ENCODE data around the gene CACNA1C.

Gene CACNA1C

GRCh38 chr12:2586156-2587038 lies 533.6 kb downstream of the CACNA1C start:
- WGBS, 2 experiments = 50 to 56% methylated on average over 12 of the region's 12 CpGs
- Histone ChIP-seq H3K4me1 (ENCODE audit: control insufficient read depth, insufficient read depth, low read length) (no peaks in the 10 kb centered on the region), H3K27ac (ENCODE audit: insufficient read depth, low read depth, low read length, poor library complexity, severe bottlenecking) (no peak overlapping the region), H3K9me3 (ENCODE audit: control insufficient read depth, low read length) (no peaks in the 10 kb centered on the region), H3K4me3 (ENCODE audit: insufficient read depth, low read depth, low read length) (no peak overlapping the region), H3K36me3 (ENCODE audit: control insufficient read depth, insufficient read depth, low read length) (no peaks in the 10 kb centered on the region), H3K27me3 (ENCODE audit: control insufficient read depth, insufficient read depth, low read length, poor library complexity, severe bottlenecking) (peaks cover 36% of the 10 kb centered on the region)

- no peaks in the 10 kb centered on the region for H3K9me3 ChIP-seq (ENCODE audit: control insufficient read depth, low read length)
- H3K27me3 ChIP-seq (ENCODE audit: control insufficient read depth, insufficient read depth, low read length, poor library complexity, severe bottlenecking) = peaks cover 21% of the 10 kb centered on the region
- 88 to 90% methylated on average over 7 of the region's 7 CpGs for WGBS, 2 experiments
- no peak overlapping the region for H3K27ac ChIP-seq (ENCODE audit: insufficient read depth, low read depth, low read length, poor library complexity, severe bottlenecking)
- H3K36me3 ChIP-seq (ENCODE audit: control insufficient read depth, insufficient read depth, low read length) = no peaks in the 10 kb centered on the region
- no peak overlapping the region for H3K4me3 ChIP-seq (ENCODE audit: insufficient read depth, low read depth, low read length)
- H3K4me1 ChIP-seq (ENCODE audit: control insufficient read depth, insufficient read depth, low read length) = no peaks in the 10 kb centered on the region
These were observed 535.6 kb downstream of the CACNA1C start for GRCh38 chr12:2588345-2588744.

GRCh38 chr12:2589381-2589780 lies 536.6 kb downstream of the CACNA1C start:
- Histone ChIP-seq H3K9me3 (ENCODE audit: control insufficient read depth, low read length) (no peaks in the 10 kb centered on the region), H3K36me3 (ENCODE audit: control insufficient read depth, insufficient read depth, low read length) (no peaks in the 10 kb centered on the region), H3K27ac (ENCODE audit: insufficient read depth, low read depth, low read length, poor library complexity, severe bottlenecking) (no peak overlapping the region), H3K27me3 (ENCODE audit: control insufficient read depth, insufficient read depth, low read length, poor library complexity, severe bottlenecking) (peaks cover 11% of the 10 kb centered on the region), H3K4me1 (ENCODE audit: control insufficient read depth, insufficient read depth, low read length) (no peaks in the 10 kb centered on the region), H3K4me3 (ENCODE audit: insufficient read depth, low read depth, low read length) (no peak overlapping the region)
- 91 to 94% methylated on average over 11 of the region's 11 CpGs for WGBS, 2 experiments

- Histone ChIP-seq H3K36me3 (ENCODE audit: control insufficient read depth, insufficient read depth, low read length) (no peaks in the 10 kb centered on the region), H3K4me3 (ENCODE audit: insufficient read depth, low read depth, low read length) (no peak overlapping the region), H3K9me3 (ENCODE audit: control insufficient read depth, low read length) (no peaks in the 10 kb centered on the region), H3K27ac (ENCODE audit: insufficient read depth, low read depth, low read length, poor library complexity, severe bottlenecking) (no peak overlapping the region), H3K27me3 (ENCODE audit: control insufficient read depth, insufficient read depth, low read length, poor library complexity, severe bottlenecking) (no peaks in the 10 kb centered on the region), H3K4me1 (ENCODE audit: control insufficient read depth, insufficient read depth, low read length) (no peaks in the 10 kb centered on the region)
- 95% methylated on average over 5 of the region's 5 CpGs for WGBS, 2 experiments
These were observed 540.3 kb downstream of the CACNA1C start for GRCh38 chr12:2593045-2593444.

- H3K27ac ChIP-seq (ENCODE audit: insufficient read depth, low read depth, low read length, poor library complexity, severe bottlenecking) = no peak overlapping the region
- H3K27me3 ChIP-seq (ENCODE audit: control insufficient read depth, insufficient read depth, low read length, poor library complexity, severe bottlenecking) = no peaks in the 10 kb centered on the region
- no peaks in the 10 kb centered on the region for H3K36me3 ChIP-seq (ENCODE audit: control insufficient read depth, insufficient read depth, low read length)
- H3K4me1 ChIP-seq (ENCODE audit: control insufficient read depth, insufficient read depth, low read length) = peaks cover 6% of the 10 kb centered on the region
- no peak overlapping the region for H3K4me3 ChIP-seq (ENCODE audit: insufficient read depth, low read depth, low read length)
- H3K9me3 ChIP-seq (ENCODE audit: control insufficient read depth, low read length) = no peaks in the 10 kb centered on the region
- WGBS, 2 experiments = 92 to 94% methylated on average over 6 of the region's 6 CpGs
These were observed 543.7 kb downstream of the CACNA1C start for GRCh38 chr12:2596441-2596840.

GRCh38 chr12:2605301-2605700 lies 552.5 kb downstream of the CACNA1C start:
- 89 to 93% methylated on average over 8 of the region's 8 CpGs for WGBS, 2 experiments
- H3K36me3 ChIP-seq (ENCODE audit: control insufficient read depth, insufficient read depth, low read length) = no peaks in the 10 kb centered on the region
- no peak overlapping the region for H3K27ac ChIP-seq (ENCODE audit: insufficient read depth, low read depth, low read length, poor library complexity, severe bottlenecking)
- H3K4me3 ChIP-seq (ENCODE audit: insufficient read depth, low read depth, low read length) = no peak overlapping the region
- peaks cover 6% of the 10 kb centered on the region for H3K4me1 ChIP-seq (ENCODE audit: control insufficient read depth, insufficient read depth, low read length)
- no peaks in the 10 kb centered on the region for H3K9me3 ChIP-seq (ENCODE audit: control insufficient read depth, low read length)
- no peaks in the 10 kb centered on the region for H3K27me3 ChIP-seq (ENCODE audit: control insufficient read depth, insufficient read depth, low read length, poor library complexity, severe bottlenecking)

GRCh38 chr12:2606186-2606910 lies 553.6 kb downstream of the CACNA1C start:
- H3K27ac ChIP-seq (ENCODE audit: insufficient read depth, low read depth, low read length, poor library complexity, severe bottlenecking) = no peak overlapping the region
- no peaks in the 10 kb centered on the region for H3K27me3 ChIP-seq (ENCODE audit: control insufficient read depth, insufficient read depth, low read length, poor library complexity, severe bottlenecking)
- no peak overlapping the region for H3K4me3 ChIP-seq (ENCODE audit: insufficient read depth, low read depth, low read length)
- WGBS, 2 experiments = 92% methylated on average over 17 of the region's 17 CpGs
- no peaks in the 10 kb centered on the region for H3K9me3 ChIP-seq (ENCODE audit: control insufficient read depth, low read length)
- no peaks in the 10 kb centered on the region for H3K36me3 ChIP-seq (ENCODE audit: control insufficient read depth, insufficient read depth, low read length)
- peaks cover 1% of the 10 kb centered on the region for H3K4me1 ChIP-seq (ENCODE audit: control insufficient read depth, insufficient read depth, low read length)

- Histone ChIP-seq H3K27ac (ENCODE audit: insufficient read depth, low read depth, low read length, poor library complexity, severe bottlenecking) (no peak overlapping the region), H3K27me3 (ENCODE audit: control insufficient read depth, insufficient read depth, low read length, poor library complexity, severe bottlenecking) (no peaks in the 10 kb centered on the region), H3K4me1 (ENCODE audit: control insufficient read depth, insufficient read depth, low read length) (no peaks in the 10 kb centered on the region), H3K9me3 (ENCODE audit: control insufficient read depth, low read length) (no peaks in the 10 kb centered on the region), H3K4me3 (ENCODE audit: insufficient read depth, low read depth, low read length) (no peak overlapping the region), H3K36me3 (ENCODE audit: control insufficient read depth, insufficient read depth, low read length) (no peaks in the 10 kb centered on the region)
- WGBS, 2 experiments = 93 to 94% methylated on average over 10 of the region's 10 CpGs
These were observed 555.3 kb downstream of the CACNA1C start for GRCh38 chr12:2607881-2608607.

- WGBS, 2 experiments = 95% methylated on average over 12 of the region's 12 CpGs
- Histone ChIP-seq H3K27me3 (ENCODE audit: control insufficient read depth, insufficient read depth, low read length, poor library complexity, severe bottlenecking) (no peaks in the 10 kb centered on the region), H3K36me3 (ENCODE audit: control insufficient read depth, insufficient read depth, low read length) (no peaks in the 10 kb centered on the region)
These were observed 555.8 kb downstream of the CACNA1C start for GRCh38 chr12:2608608-2608945.

GRCh38 chr12:2609020-2609419 lies 556.2 kb downstream of the CACNA1C start:
- no peaks in the 10 kb centered on the region for H3K9me3 ChIP-seq (ENCODE audit: control insufficient read depth, low read length)
- no peak overlapping the region for H3K4me3 ChIP-seq (ENCODE audit: insufficient read depth, low read depth, low read length)
- no peaks in the 10 kb centered on the region for H3K27me3 ChIP-seq (ENCODE audit: control insufficient read depth, insufficient read depth, low read length, poor library complexity, severe bottlenecking)
- H3K27ac ChIP-seq (ENCODE audit: insufficient read depth, low read depth, low read length, poor library complexity, severe bottlenecking) = no peak overlapping the region
- no peaks in the 10 kb centered on the region for H3K36me3 ChIP-seq (ENCODE audit: control insufficient read depth, insufficient read depth, low read length)
- 90% methylated on average over 12 of the region's 12 CpGs for WGBS, 2 experiments
- H3K4me1 ChIP-seq (ENCODE audit: control insufficient read depth, insufficient read depth, low read length) = no peaks in the 10 kb centered on the region

More at GRCh38 chr12:2608608-2608945, 555.8 kb downstream of the CACNA1C start:
- Histone ChIP-seq H3K27ac (ENCODE audit: insufficient read depth, low read depth, low read length, poor library complexity, severe bottlenecking) (no peak overlapping the region), H3K4me3 (ENCODE audit: insufficient read depth, low read depth, low read length) (no peak overlapping the region), H3K9me3 (ENCODE audit: control insufficient read depth, low read length) (no peaks in the 10 kb centered on the region), H3K4me1 (ENCODE audit: control insufficient read depth, insufficient read depth, low read length) (no peaks in the 10 kb centered on the region)
